ENCODE data around the gene PIGM.

DNA sequence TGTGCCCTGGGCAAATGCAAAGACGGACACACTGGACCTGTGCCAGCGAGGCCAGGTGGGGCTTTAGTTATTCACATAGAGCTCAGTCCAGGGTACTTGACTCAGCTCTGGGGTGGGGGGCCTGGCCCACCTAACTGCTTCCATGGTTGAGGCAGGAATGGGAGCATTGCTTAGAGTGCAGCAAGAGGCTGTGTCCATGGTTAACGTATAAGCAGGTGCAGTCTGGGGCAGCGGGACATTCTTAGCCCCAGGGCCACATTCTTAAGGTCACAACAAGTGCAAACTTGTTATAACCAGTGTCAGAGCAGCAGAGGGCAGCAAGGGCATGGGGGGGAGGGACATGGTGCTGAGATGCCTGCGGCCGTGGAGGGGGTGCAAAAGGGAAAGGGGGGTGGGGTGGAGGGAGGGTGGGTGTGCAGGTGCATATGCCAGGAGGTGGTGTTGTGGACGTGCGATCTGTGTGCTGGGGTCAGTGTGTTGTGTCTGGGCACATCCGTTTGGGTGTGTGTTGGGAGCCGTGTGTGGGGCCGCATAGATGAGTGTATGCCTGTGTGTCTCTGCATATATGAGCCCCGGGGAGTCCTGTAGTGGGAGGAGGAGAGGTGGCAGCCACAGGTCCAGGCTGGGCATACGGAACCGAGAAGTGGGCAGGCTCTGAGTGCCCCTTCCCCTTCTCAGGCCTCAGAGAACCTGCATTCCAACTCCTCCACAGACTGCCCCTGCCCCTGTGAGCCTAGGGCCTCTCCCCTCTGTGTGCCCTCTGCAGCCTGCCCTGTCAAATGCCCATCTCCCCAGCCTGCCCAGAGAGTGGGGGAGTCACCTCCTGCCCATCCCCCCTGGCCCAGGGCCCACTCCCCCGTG is 29.8 kb upstream of the PIGM start:
- TF ChIP-seq EZH2 (IDR thresholded peaks at IDR 0.05; ENCODE audit: low read depth, unreplicated experiment) (no peak), JUNB (IDR thresholded peaks at IDR 0.05; ENCODE audit: unreplicated experiment) (no peak), ZNF331 (CRISPR knock-in tag; IDR thresholded peaks at IDR 0.05; ENCODE audit: low read depth) (no peak), EZH2phosphoT487 (IDR thresholded peaks at IDR 0.05; ENCODE audit: unreplicated experiment) (no peak), NANOG (IDR thresholded peaks at IDR 0.05; ENCODE audit: borderline replicate concordance) (no peak)
- TF ChIP-seq, protein P1, sequence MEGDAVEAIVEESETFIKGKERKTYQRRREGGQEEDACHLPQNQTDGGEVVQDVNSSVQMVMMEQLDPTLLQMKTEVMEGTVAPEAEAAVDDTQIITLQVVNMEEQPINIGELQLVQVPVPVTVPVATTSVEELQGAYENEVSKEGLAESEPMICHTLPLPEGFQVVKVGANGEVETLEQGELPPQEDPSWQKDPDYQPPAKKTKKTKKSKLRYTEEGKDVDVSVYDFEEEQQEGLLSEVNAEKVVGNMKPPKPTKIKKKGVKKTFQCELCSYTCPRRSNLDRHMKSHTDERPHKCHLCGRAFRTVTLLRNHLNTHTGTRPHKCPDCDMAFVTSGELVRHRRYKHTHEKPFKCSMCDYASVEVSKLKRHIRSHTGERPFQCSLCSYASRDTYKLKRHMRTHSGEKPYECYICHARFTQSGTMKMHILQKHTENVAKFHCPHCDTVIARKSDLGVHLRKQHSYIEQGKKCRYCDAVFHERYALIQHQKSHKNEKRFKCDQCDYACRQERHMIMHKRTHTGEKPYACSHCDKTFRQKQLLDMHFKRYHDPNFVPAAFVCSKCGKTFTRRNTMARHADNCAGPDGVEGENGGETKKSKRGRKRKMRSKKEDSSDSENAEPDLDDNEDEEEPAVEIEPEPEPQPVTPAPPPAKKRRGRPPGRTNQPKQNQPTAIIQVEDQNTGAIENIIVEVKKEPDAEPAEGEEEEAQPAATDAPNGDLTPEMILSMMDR (conservative IDR thresholded peaks at IDR 0.05; ENCODE audit: low read depth in 2 of 2) = peak in 1 of 2 experiments; percentile 66; a peak in 2 of 4 replicates

Data from GM23338 (cell line).